ENCODE measurements around the gene PHLDA2.

Gene PHLDA2

GRCh38 chr11:2961080-2961479 lies 31.9 kb upstream of the PHLDA2 start:
- Histone ChIP-seq H3K36me3 (ENCODE audit: control insufficient read depth, insufficient read depth, low read length) (peaks cover 28% of the 10 kb centered on the region; the same call in 1 of the 2 replicates), H3K27me3 (ENCODE audit: control insufficient read depth, insufficient read depth, low read length) (no peaks in the 10 kb centered on the region), H3K9me3 (ENCODE audit: control insufficient read depth, insufficient read depth, low read length) (no peaks in the 10 kb centered on the region), H3K27ac (ENCODE audit: low read length) (no peak overlapping the region), H3K4me3 (ENCODE audit: low read length) (no peak overlapping the region), H3K4me1 (ENCODE audit: control insufficient read depth, insufficient read depth, low read length) (peaks cover 1% of the 10 kb centered on the region)
- WGBS (ENCODE audit: insufficient coverage, insufficient read length): no CpG with 5 or more reads among the region's 5 CpGs
- DNase-seq (ENCODE audit: low read depth, low spot score): no peak

- no peak for DNase-seq (ENCODE audit: low read depth, low spot score)
- Histone ChIP-seq H3K27me3 (ENCODE audit: control insufficient read depth, insufficient read depth, low read length) (no peaks in the 10 kb centered on the region), H3K4me1 (ENCODE audit: control insufficient read depth, insufficient read depth, low read length) (peaks cover 1% of the 10 kb centered on the region), H3K4me3 (ENCODE audit: low read length) (no peak overlapping the region), H3K36me3 (ENCODE audit: control insufficient read depth, insufficient read depth, low read length) (peaks cover 28% of the 10 kb centered on the region; the same call in 1 of the 2 replicates), H3K9me3 (ENCODE audit: control insufficient read depth, insufficient read depth, low read length) (no peaks in the 10 kb centered on the region), H3K27ac (ENCODE audit: low read length) (no peak overlapping the region)
- no CpG with 5 or more reads among the region's 7 CpGs for WGBS (ENCODE audit: insufficient coverage, insufficient read length)
These were observed 30.9 kb upstream of the PHLDA2 start for GRCh38 chr11:2960139-2960538.

GRCh38 chr11:2958251-2958650 lies 29.0 kb upstream of the PHLDA2 start:
- Histone ChIP-seq H3K9me3 (ENCODE audit: control insufficient read depth, insufficient read depth, low read length) (no peaks in the 10 kb centered on the region), H3K27me3 (ENCODE audit: control insufficient read depth, insufficient read depth, low read length) (no peaks in the 10 kb centered on the region), H3K27ac (ENCODE audit: low read length) (no peak overlapping the region), H3K36me3 (ENCODE audit: control insufficient read depth, insufficient read depth, low read length) (peaks cover 23% of the 10 kb centered on the region; the same call in 1 of the 2 replicates), H3K4me1 (ENCODE audit: control insufficient read depth, insufficient read depth, low read length) (peaks cover 1% of the 10 kb centered on the region), H3K4me3 (ENCODE audit: low read length) (no peak overlapping the region)
- whole genome bisulfite sequencing (ENCODE audit: insufficient coverage, insufficient read length): no CpG with 5 or more reads among the region's 3 CpGs
- DNase-seq (ENCODE audit: low read depth, low spot score): no peak

DNA sequence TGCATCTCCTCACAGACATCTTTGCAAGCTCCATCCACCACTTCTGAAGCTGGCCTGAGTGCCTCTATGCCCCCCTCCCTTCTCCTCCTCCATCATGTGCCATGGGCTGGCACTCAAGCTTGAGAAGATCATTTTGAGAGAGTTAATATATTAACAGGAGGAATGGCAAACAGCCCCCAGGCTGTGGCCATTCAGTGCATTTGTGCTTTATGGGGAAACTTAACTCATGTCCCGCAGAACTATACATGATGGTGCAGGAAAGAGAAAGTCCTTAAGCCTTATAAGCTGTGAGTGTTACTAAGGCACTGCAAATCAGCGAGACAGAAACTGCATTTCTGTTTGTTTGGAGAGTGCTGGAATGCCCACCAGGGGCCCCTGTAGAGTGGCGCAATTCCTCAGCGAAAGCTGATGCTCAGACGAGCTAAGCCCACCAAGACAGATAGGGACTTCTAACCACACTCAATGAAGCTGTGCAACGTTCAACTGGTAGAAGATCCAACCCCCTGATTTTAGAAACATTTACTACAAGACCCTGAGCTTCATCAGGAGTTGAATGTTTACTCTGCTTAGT lies 26.8 kb upstream of the PHLDA2 start:
- Histone ChIP-seq H3K36me3 (ENCODE audit: control insufficient read depth, insufficient read depth, low read length) (peaks cover 29% of the 10 kb centered on the region), H3K27me3 (ENCODE audit: control insufficient read depth, insufficient read depth, low read length) (no peaks in the 10 kb centered on the region), H3K9me3 (ENCODE audit: control insufficient read depth, insufficient read depth, low read length) (no peaks in the 10 kb centered on the region), H3K27ac (ENCODE audit: low read length) (no peak overlapping the region), H3K4me1 (ENCODE audit: control insufficient read depth, insufficient read depth, low read length) (no peaks in the 10 kb centered on the region; the same call in none of the 2 replicates), H3K4me3 (ENCODE audit: low read length) (no peak overlapping the region)
- no CpG with 5 or more reads among the region's 6 CpGs for WGBS (ENCODE audit: insufficient coverage, insufficient read length)
- DNase-seq (ENCODE audit: low read depth, low spot score): no peak

- Histone ChIP-seq H3K4me1 (ENCODE audit: control insufficient read depth, insufficient read depth, low read length) (no peaks in the 10 kb centered on the region; the same call in 1 of the 2 replicates), H3K27ac (ENCODE audit: low read length) (no peak overlapping the region), H3K9me3 (ENCODE audit: control insufficient read depth, insufficient read depth, low read length) (no peaks in the 10 kb centered on the region), H3K4me3 (ENCODE audit: low read length) (no peak overlapping the region), H3K36me3 (ENCODE audit: control insufficient read depth, insufficient read depth, low read length) (peaks cover 34% of the 10 kb centered on the region), H3K27me3 (ENCODE audit: control insufficient read depth, insufficient read depth, low read length) (no peaks in the 10 kb centered on the region)
- no CpG with 5 or more reads among the region's 6 CpGs for WGBS (ENCODE audit: insufficient coverage, insufficient read length)
- no peak for DNase-seq (ENCODE audit: low read depth, low spot score)
These were observed 25.0 kb upstream of the PHLDA2 start for GRCh38 chr11:2954263-2954662.

GRCh38 chr11:2952290-2952689 lies 23.1 kb upstream of the PHLDA2 start:
- H3K27me3 ChIP-seq (ENCODE audit: control insufficient read depth, insufficient read depth, low read length): no peaks in the 10 kb centered on the region
- no CpG with 5 or more reads among the region's 6 CpGs for WGBS (ENCODE audit: insufficient coverage, insufficient read length)
- no peak overlapping the region for H3K4me3 ChIP-seq (ENCODE audit: low read length)
- H3K36me3 ChIP-seq (ENCODE audit: control insufficient read depth, insufficient read depth, low read length): peaks cover 34% of the 10 kb centered on the region
- no peak overlapping the region for H3K27ac ChIP-seq (ENCODE audit: low read length)
- no peaks in the 10 kb centered on the region for H3K9me3 ChIP-seq (ENCODE audit: control insufficient read depth, insufficient read depth, low read length)
- no peak for DNase-seq (ENCODE audit: low read depth, low spot score)
- H3K4me1 ChIP-seq (ENCODE audit: control insufficient read depth, insufficient read depth, low read length): no peaks in the 10 kb centered on the region; the same call in 1 of the 2 replicates

DNA sequence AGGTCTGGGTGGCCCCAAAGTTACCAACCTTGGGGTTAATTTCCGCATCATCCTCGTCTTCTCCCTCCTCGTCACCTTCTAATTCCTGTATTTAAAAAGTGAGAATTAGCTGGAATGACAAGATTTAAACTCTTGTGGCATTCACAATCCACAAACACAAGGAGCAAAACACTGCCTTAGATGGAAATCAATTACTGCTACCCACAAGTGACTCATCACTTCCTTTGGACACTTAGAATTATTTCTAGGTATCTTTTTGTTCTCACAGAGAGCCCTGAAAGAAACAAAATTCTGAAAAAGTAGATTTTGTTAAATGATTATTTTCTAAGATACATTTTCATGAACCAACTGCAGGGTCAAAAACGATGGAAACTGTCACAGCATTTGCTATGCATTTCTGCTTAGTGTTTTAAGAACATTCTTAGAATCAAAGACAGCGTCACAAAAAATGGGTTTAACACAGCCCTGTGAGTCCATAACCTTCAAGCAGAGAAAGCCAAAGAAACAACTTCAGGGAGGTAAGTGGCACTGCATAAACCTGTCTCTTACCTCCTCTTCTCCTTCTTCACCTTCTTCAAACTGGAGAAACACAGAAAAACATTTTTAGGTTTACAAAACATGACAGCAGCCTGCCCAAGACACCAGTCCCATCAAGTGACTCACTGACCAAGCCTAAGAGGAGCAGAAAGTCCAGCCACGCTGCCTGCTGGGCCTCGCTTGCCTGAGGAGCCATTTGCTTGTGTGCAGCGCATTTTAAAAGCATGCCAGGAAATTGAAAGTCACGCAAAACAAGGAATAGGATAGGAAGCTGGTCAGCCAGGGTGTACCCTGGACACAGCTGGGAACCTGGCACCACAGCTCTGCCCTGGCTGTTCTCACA lies 22.3 kb upstream of the PHLDA2 start:
- H3K27me3 ChIP-seq (ENCODE audit: control insufficient read depth, insufficient read depth, low read length): no peaks in the 10 kb centered on the region
- H3K4me3 ChIP-seq (ENCODE audit: low read length): no peak overlapping the region
- H3K36me3 ChIP-seq (ENCODE audit: control insufficient read depth, insufficient read depth, low read length): peaks cover 35% of the 10 kb centered on the region
- H3K4me1 ChIP-seq (ENCODE audit: control insufficient read depth, insufficient read depth, low read length): no peaks in the 10 kb centered on the region; the same call in 1 of the 2 replicates
- no peak for DNase-seq (ENCODE audit: low read depth, low spot score)
- no peaks in the 10 kb centered on the region for H3K9me3 ChIP-seq (ENCODE audit: control insufficient read depth, insufficient read depth, low read length)
- H3K27ac ChIP-seq (ENCODE audit: low read length): no peak overlapping the region
- WGBS (ENCODE audit: insufficient coverage, insufficient read length): no CpG with 5 or more reads among the region's 9 CpGs

GRCh38 chr11:2950825-2951224 lies 21.6 kb upstream of the PHLDA2 start:
- no peaks in the 10 kb centered on the region for H3K27me3 ChIP-seq (ENCODE audit: control insufficient read depth, insufficient read depth, low read length)
- H3K9me3 ChIP-seq (ENCODE audit: control insufficient read depth, insufficient read depth, low read length): no peaks in the 10 kb centered on the region
- H3K4me3 ChIP-seq (ENCODE audit: low read length): no peak overlapping the region
- H3K27ac ChIP-seq (ENCODE audit: low read length): no peak overlapping the region
- DNase-seq (ENCODE audit: low read depth, low spot score): no peak
- peaks cover 33% of the 10 kb centered on the region for H3K36me3 ChIP-seq (ENCODE audit: control insufficient read depth, insufficient read depth, low read length)
- peaks cover 2% of the 10 kb centered on the region for H3K4me1 ChIP-seq (ENCODE audit: control insufficient read depth, insufficient read depth, low read length)
- no CpG with 5 or more reads among the region's 1 CpG for WGBS (ENCODE audit: insufficient coverage, insufficient read length)

DNA sequence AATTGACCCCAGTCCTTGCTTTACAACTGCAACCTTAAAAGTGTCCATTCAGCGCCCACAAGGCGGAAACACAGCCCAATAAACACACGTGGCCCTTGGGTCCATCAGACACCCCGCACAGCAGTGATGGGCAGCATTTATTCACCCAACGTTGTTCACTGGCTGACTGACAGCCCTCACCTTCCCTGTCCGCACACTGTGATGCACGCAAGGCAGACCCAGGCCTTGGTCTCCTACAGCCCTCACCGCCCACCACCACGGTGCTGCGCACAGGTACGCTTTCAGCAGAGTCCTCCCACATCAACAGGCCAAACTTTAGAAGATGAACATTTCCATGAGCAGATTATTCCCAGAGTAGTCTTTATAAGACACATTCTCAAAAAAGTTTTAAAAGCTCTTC lies 20.7 kb upstream of the PHLDA2 start:
- H3K9me3 ChIP-seq (ENCODE audit: control insufficient read depth, insufficient read depth, low read length): no peaks in the 10 kb centered on the region
- H3K36me3 ChIP-seq (ENCODE audit: control insufficient read depth, insufficient read depth, low read length): peaks cover 33% of the 10 kb centered on the region
- no CpG with 5 or more reads among the region's 11 CpGs for WGBS (ENCODE audit: insufficient coverage, insufficient read length)
- no peak overlapping the region for H3K27ac ChIP-seq (ENCODE audit: low read length)
- H3K4me3 ChIP-seq (ENCODE audit: low read length): no peak overlapping the region
- no peaks in the 10 kb centered on the region for H3K27me3 ChIP-seq (ENCODE audit: control insufficient read depth, insufficient read depth, low read length)
- DNase-seq (ENCODE audit: low read depth, low spot score): no peak
- peaks cover 4% of the 10 kb centered on the region for H3K4me1 ChIP-seq (ENCODE audit: control insufficient read depth, insufficient read depth, low read length)

GRCh38 chr11:2947744-2948143 lies 18.5 kb upstream of the PHLDA2 start:
- peaks cover 39% of the 10 kb centered on the region for H3K36me3 ChIP-seq (ENCODE audit: control insufficient read depth, insufficient read depth, low read length)
- no peak overlapping the region for H3K4me3 ChIP-seq (ENCODE audit: low read length)
- H3K27ac ChIP-seq (ENCODE audit: low read length): no peak overlapping the region
- H3K9me3 ChIP-seq (ENCODE audit: control insufficient read depth, insufficient read depth, low read length): no peaks in the 10 kb centered on the region
- no peaks in the 10 kb centered on the region for H3K27me3 ChIP-seq (ENCODE audit: control insufficient read depth, insufficient read depth, low read length)
- peaks cover 5% of the 10 kb centered on the region for H3K4me1 ChIP-seq (ENCODE audit: control insufficient read depth, insufficient read depth, low read length)
- no peak for DNase-seq (ENCODE audit: low read depth, low spot score)
- WGBS (ENCODE audit: insufficient coverage, insufficient read length): no CpG with 5 or more reads among the region's 11 CpGs

Measured in iPS DF 6.9 (cell line).